SH-SY5Y (cell line): ENCODE results near the gene ACOXL.

Experiments
- GATA2 ChIP-seq: IDR thresholded peaks from 2 replicates; pipeline ENCODE4 v1.6.1; 2011; ENCODE audit warnings: mild to moderate bottlenecking, low read depth, low read length
- GATA3 ChIP-seq: IDR thresholded peaks from 2 replicates; pipeline ENCODE4 v1.6.1; 2011; ENCODE audit warnings: low read depth, mild to moderate bottlenecking, low read length, moderate library complexity

- TF ChIP-seq GATA2 (no peak), GATA3 (no peak)
These were observed 278.8 kb downstream of the ACOXL start for GRCh38 chr2:111011218-111011617.
